Loucy (cell line): ENCODE data around the gene SMR3B.

Experiments
- EZH2phosphoT487 ChIP-seq: fragments of 200-600 bp; IDR thresholded peaks from 2 replicates; pipeline ENCODE4 v1.6.1; 2018; ENCODE audit warnings: antibody characterized with exemption, mild to moderate bottlenecking, moderate library complexity, borderline replicate concordance
- TF ChIP-seq, protein P1 (sequence below): fragments of 200-600 bp; sonication (generic); conservative IDR thresholded peaks from 2 replicates; pipeline ENCODE4 v1.5.1; 2014; ENCODE audit warnings: mild to moderate bottlenecking, antibody characterized with exemption, low read length

DNA sequence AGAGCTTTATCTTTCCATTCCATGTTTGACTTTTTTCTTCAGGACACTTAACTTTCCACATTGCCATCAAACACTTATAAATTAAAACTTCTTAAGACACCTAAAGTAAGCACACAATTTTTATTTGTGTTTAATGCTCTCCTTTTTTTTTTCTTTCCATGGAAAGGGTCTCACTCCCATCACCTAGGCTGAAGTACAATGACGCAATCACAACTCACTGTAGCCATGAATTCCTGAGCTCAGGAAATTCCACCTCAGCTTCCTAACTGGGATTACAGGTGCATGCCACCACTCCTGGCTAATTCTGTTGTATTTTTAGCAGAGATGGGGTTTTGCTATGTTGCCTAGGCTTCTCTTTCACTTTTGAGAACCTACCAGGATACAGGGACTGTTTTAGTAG is 15.1 kb upstream of the SMR3B start:
- TF ChIP-seq, protein P1, sequence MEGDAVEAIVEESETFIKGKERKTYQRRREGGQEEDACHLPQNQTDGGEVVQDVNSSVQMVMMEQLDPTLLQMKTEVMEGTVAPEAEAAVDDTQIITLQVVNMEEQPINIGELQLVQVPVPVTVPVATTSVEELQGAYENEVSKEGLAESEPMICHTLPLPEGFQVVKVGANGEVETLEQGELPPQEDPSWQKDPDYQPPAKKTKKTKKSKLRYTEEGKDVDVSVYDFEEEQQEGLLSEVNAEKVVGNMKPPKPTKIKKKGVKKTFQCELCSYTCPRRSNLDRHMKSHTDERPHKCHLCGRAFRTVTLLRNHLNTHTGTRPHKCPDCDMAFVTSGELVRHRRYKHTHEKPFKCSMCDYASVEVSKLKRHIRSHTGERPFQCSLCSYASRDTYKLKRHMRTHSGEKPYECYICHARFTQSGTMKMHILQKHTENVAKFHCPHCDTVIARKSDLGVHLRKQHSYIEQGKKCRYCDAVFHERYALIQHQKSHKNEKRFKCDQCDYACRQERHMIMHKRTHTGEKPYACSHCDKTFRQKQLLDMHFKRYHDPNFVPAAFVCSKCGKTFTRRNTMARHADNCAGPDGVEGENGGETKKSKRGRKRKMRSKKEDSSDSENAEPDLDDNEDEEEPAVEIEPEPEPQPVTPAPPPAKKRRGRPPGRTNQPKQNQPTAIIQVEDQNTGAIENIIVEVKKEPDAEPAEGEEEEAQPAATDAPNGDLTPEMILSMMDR: no peak
- TF ChIP-seq EZH2phosphoT487: no peak
